Right cardiac atrium (tissue), 5 donors: ENCODE results near the gene UCP2. TPM values are rescaled to one million over a fixed set of nuclear protein-coding genes. Genes with fewer than 3 reads are reported as not detected.

Source experiments
- ATAC-seq, 2 donors: fragments of 200-7000 bp; cut with Tn5 transposase; one replicate each; pipeline versions ENCODE4 v1.8.0 to v1.9.1; 2020; ENCODE audit warnings: moderate library complexity in 2 of 2, mild to moderate bottlenecking in 1 of 2
- DNase-seq, 3 donors: peaks; one replicate each; pipeline ENCODE4 v3.0.0-alpha.2; 2020
- H3K27ac ChIP-seq: one replicate; pipeline ENCODE4 v1.5.1; 2013; ENCODE audit warnings: mild to moderate bottlenecking, low read length, control low read depth, moderate library complexity
- H3K27me3 ChIP-seq: one replicate; pipeline ENCODE4 v1.6.1; 2013; ENCODE audit not compliant: control insufficient read depth, insufficient read depth
- H3K4me1 ChIP-seq: one replicate; pipeline ENCODE4 v1.6.1; 2013; ENCODE audit warnings: low read length; ENCODE audit not compliant: control insufficient read depth, insufficient read depth
- H3K4me3 ChIP-seq: one replicate; pipeline ENCODE4 v1.5.1; 2013; ENCODE audit warnings: low read length, control low read depth
- H3K9me3 ChIP-seq: one replicate; pipeline ENCODE4 v1.6.1; 2013; ENCODE audit warnings: low read length; ENCODE audit not compliant: control insufficient read depth
- WGBS: extraction: QIAGEN DNeasy Blood & Tissue Kit; methylation state at CpG from one replicate; pipeline ENCODE4 v1.1.7; 2013; 5-methylcytosine and 5-hydroxymethylcytosine counted together
- intact Hi-C, 4 donors: fragments of 100-400 bp; cut with DNase I; formaldehyde crosslinking; loops; one replicate each; pipeline versions ENCODE4 v1.11.0 to v1.14.0; 2022 to 2023
- long read RNA-seq, 4 donors: library from polyadenylated mRNA; unstranded; transcript quantifications; one replicate each; pipeline ENCODE4 v2.0.0, GENCODE V29; 2020 to 2021
- polyA plus RNA-seq: library from polyadenylated mRNA; stranded (reverse); fragments of 200-250 nt; gene quantifications from one replicate; pipeline ENCODE4 v1.2.3, GENCODE V29; 2013
- total RNA-seq, 4 donors: library from RNA; stranded (reverse); fragmentation: NEBNext Ultra II Directional; extraction: Animal tissue kit (Norgen Biotek cat#: 25700); gene quantifications; one replicate each; pipeline ENCODE4 v1.2.1, GENCODE V29; 2021
- donor health status: healthy with polysubstance abuse.
- donor health status: DM: no; HTN: yes; CAD: no.
- donor health status: DM: no; HTN: no; CAD: no.
- donor health status: DM: no; HTN: yes; CAD: no; lungs with severe emphysema.
- donor health status: DM: yes; HTN: yes; CAD: no.

Gene UCP2, protein sequence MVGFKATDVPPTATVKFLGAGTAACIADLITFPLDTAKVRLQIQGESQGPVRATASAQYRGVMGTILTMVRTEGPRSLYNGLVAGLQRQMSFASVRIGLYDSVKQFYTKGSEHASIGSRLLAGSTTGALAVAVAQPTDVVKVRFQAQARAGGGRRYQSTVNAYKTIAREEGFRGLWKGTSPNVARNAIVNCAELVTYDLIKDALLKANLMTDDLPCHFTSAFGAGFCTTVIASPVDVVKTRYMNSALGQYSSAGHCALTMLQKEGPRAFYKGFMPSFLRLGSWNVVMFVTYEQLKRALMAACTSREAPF
- 10 to 100 TPM; 12.6 to 23.1 (median 17.1) TPM for total RNA-seq
- polyA plus RNA-seq, result 9.9 TPM
- long read RNA-seq, donor 1, transcript UCP2-201 (8 exons, 2,113 nt), result major isoform, 9 of 11 reads
- long read RNA-seq, donor 1, partial matches to known transcripts, result 2 of 11 reads
- long read RNA-seq, donor 1, other reads (novel, unspliced or antisense), result 0 of 11 reads
- long read RNA-seq, donor 2, transcript UCP2-201 (8 exons, 2,113 nt), result major isoform, 6 of 6 reads
- long read RNA-seq, donor 2, partial matches to known transcripts, result 0 of 6 reads
- long read RNA-seq, donor 2, other reads (novel, unspliced or antisense), result 0 of 6 reads
- long read RNA-seq, donor 3, transcript UCP2-201 (8 exons, 2,113 nt), result major isoform, 17 of 17 reads
- long read RNA-seq, donor 3, partial matches to known transcripts, result 0 of 17 reads
- long read RNA-seq, donor 3, other reads (novel, unspliced or antisense), result 0 of 17 reads
- long read RNA-seq, donor 4, transcript UCP2-201 (8 exons, 2,113 nt), result major isoform, 5 of 6 reads
- long read RNA-seq, donor 4, partial matches to known transcripts, result 0 of 6 reads
- long read RNA-seq, donor 4, other reads (novel, unspliced or antisense), result 1 of 6 reads

DNA sequence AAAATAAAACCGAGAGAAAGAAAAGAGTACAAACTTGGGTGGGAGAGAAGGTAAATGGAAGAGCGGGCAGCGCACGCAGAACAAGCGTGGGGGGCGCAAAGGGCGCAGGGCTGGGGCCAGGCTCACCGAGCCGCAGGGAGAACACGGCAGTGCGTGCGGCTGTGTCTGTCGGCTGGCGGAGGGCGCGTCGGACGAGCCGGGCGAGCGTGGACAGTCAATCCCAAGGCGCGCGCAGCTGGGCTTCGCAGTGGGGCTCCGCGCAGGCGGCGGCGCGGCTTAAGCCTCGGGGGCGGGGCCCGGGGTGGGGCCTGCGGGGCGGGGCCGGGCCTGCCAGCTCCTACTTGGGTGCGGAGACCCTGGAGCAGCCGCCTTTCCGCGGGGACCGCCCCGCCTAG is at the start of gene UCP2:
Gene UCP2, minus strand, starts transcription at position 249 of the 395 bp plus-strand sequence. CDS start 4,465 bp downstream, outside the sequence.
- intact Hi-C loops, result no loop called here
- ATAC-seq (peak; percentile 94 to 95), DNase-seq (peak; percentile 88 to 95 (median 93))
- Histone ChIP-seq H3K27me3 (no peaks in the 10 kb centered on the region), H3K4me1 (peaks cover 2% of the 10 kb centered on the region), H3K9me3 (no peaks in the 10 kb centered on the region), H3K4me3 (peak within 1 kb of the TSS; percentile 46), H3K27ac (peak within 1 kb of the TSS; percentile 61)
- WGBS, result 1% methylated on average over 43 of the region's 43 CpGs

GRCh38 chr11:74030723-74031676 is 48.4 kb upstream of the UCP2 start:
- ATAC-seq (no peak), DNase-seq (no peak)
- 76% methylated on average over 9 of the region's 9 CpGs for WGBS
- no peaks in the 10 kb centered on the region for H3K4me1 ChIP-seq
- H3K9me3 ChIP-seq, result no peaks in the 10 kb centered on the region
- no peaks in the 10 kb centered on the region for H3K27me3 ChIP-seq
- intact Hi-C loops, result loop anchor here in 1 of 4 donors (10.0 kb wide), 1 partner anchor 66 kb away; no protein-coding TSS in a partner anchor
- no peak overlapping the region for H3K27ac ChIP-seq
- no peak overlapping the region for H3K4me3 ChIP-seq

DNA sequence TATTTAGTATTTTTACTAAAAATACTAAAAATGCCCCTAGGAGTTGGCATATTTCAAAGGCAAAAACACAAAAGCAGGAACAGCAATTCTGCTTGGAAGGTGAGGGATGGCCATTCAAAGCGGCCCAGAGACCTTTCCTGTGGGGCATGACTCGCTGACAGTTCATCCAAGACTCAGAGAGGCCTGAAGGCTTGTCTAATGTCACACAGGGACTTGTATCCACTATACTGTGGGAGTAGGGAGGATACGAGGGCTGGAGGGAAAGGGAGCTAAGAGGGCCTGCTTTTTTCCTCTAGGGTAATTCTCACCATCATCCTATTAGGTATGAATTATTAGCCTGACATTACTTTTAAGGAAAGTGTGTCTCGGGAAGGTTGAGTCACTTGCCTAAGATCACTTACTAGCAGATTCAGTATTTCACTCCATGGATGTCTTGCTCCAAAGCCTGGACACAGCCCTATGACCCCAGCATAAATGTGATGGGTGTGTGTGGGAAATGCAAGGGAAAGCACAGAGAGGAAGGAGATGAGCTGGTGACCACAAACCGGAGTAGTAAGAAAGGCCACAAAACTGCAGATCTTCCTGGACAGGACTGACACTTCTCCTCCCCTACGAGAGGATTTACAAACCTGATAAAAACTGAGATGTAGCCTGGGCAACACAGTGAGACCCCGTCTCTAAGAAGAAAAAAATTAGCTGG is 43.0 kb upstream of the UCP2 start:
- Histone ChIP-seq H3K9me3 (no peaks in the 10 kb centered on the region), H3K27ac (no peak overlapping the region), H3K4me3 (no peak overlapping the region), H3K4me1 (no peaks in the 10 kb centered on the region), H3K27me3 (no peaks in the 10 kb centered on the region)
- no peak for DNase-seq
- no peak for ATAC-seq
- intact Hi-C loops, result no loop called here
- 89% methylated on average over 7 of the region's 7 CpGs for WGBS

DNA sequence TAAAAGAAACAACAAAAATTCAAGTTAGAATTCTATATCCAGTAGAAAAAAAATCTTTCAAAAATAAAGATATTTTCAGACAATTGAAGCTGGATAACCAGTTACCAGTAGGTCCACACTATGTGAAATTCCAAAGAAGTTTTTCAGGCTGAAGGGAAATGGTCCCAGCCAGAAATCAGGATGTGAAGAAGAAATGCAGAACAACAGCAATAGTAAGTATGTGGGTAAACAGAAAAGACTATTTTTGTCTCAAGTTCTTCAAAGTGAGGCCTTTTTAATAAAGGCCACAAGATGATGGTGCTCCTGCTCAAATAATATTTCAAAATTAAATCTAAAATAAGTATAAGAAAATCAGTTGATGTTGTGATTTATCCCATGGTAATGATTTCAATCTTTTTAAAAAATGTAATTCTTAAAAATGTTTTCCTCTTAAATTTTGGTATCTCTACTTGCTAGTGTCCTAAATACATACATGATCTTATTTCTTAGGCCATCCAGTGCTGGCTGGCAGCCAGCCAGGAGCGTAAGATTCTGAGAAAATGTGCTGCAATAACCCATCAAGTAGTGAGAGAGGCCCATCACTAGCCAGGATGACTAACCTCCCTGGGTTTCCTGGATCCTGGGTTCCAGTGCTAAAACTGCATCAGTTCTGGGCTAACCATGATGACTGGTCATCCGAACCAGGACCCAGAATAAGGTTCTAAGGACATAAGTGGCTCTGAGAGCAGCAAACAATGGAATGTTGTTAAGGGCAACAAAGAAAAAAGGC is 41.8 kb upstream of the UCP2 start:
- Histone ChIP-seq H3K4me1 (peaks cover 6% of the 10 kb centered on the region), H3K4me3 (no peak overlapping the region), H3K27me3 (no peaks in the 10 kb centered on the region), H3K27ac (no peak overlapping the region), H3K9me3 (no peaks in the 10 kb centered on the region)
- peak in 1 of 2 donors; percentile 52 for ATAC-seq
- peak; percentile 74 to 86 (median 78) for DNase-seq
- intact Hi-C loops, result no loop called here
- 66% methylated on average over 2 of the region's 2 CpGs for WGBS

GRCh38 chr11:74023276-74023675 is 40.6 kb upstream of the UCP2 start:
- DNase-seq (no peak), ATAC-seq (no peak)
- no peak overlapping the region for H3K27ac ChIP-seq
- H3K9me3 ChIP-seq, result no peaks in the 10 kb centered on the region
- H3K27me3 ChIP-seq, result no peaks in the 10 kb centered on the region
- no peak overlapping the region for H3K4me3 ChIP-seq
- peaks cover 13% of the 10 kb centered on the region for H3K4me1 ChIP-seq
- intact Hi-C loops, result no loop called here

- intact Hi-C loops, result no loop called here
- Histone ChIP-seq H3K27ac (no peak overlapping the region), H3K4me1 (peaks cover 19% of the 10 kb centered on the region), H3K9me3 (no peaks in the 10 kb centered on the region), H3K27me3 (no peaks in the 10 kb centered on the region), H3K4me3 (no peak overlapping the region)
- DNase-seq (no peak), ATAC-seq (no peak)
- WGBS, result 89% methylated on average over 6 of the region's 6 CpGs
These were observed 39.9 kb upstream of the UCP2 start for GRCh38 chr11:74022546-74022945.

- DNase-seq, result no peak
- Histone ChIP-seq H3K9me3 (no peaks in the 10 kb centered on the region), H3K4me3 (no peak overlapping the region), H3K27ac (no peak overlapping the region), H3K4me1 (peaks cover 19% of the 10 kb centered on the region), H3K27me3 (no peaks in the 10 kb centered on the region)
- 96% methylated on average over 6 of the region's 6 CpGs for WGBS
- ATAC-seq, result no peak
- intact Hi-C loops, result no loop called here
These were observed 39.4 kb upstream of the UCP2 start for GRCh38 chr11:74021998-74022397.

DNA sequence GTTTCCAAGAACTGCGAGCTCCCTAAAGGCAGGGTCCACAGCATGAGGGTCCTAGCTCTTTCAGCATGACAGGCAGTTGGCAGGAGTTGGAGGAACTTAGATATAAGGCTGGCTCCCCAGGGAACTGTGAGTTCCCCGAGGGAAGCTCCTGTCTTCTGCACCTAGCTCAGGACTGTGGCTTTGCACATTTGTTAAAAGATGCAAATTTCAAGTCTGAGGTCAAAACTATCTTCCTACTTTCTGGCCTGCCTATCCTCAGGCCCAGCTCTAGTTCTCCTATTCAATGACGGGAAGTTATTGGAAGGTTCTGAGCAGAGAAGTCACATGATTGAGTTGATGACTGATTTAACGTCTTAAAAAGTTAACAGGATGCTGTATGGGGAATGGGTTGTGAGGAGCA is 37.9 kb upstream of the UCP2 start:
- Histone ChIP-seq H3K27ac (no peak overlapping the region), H3K27me3 (no peaks in the 10 kb centered on the region), H3K4me1 (peaks cover 19% of the 10 kb centered on the region), H3K4me3 (no peak overlapping the region), H3K9me3 (no peaks in the 10 kb centered on the region)
- DNase-seq (no peak), ATAC-seq (no peak)
- WGBS, result 69% methylated on average over 4 of the region's 4 CpGs
- intact Hi-C loops, result no loop called here

GRCh38 chr11:74019860-74020259 is 37.2 kb upstream of the UCP2 start:
- H3K27me3 ChIP-seq, result no peaks in the 10 kb centered on the region
- intact Hi-C loops, result no loop called here
- H3K27ac ChIP-seq, result peak overlapping the region; percentile 67
- ATAC-seq, result no peak
- no peak overlapping the region for H3K4me3 ChIP-seq
- DNase-seq, result no peak
- peaks cover 19% of the 10 kb centered on the region for H3K4me1 ChIP-seq
- WGBS, result 87% methylated on average over 4 of the region's 4 CpGs
- no peaks in the 10 kb centered on the region for H3K9me3 ChIP-seq
